Astrocyte (in vitro differentiated cells and primary cell): ENCODE results near the gene RCVRN. TPM values are rescaled to one million over a fixed set of nuclear protein-coding genes. Genes with fewer than 3 reads are reported as not detected.

ENCODE experiments used
- DNase-seq: peaks from one replicate; pipeline ENCODE4 v3.0.0-alpha.2; 2010; ENCODE audit warnings: low read depth
- FAIRE-seq: peaks from 2 replicates; lab custom pipeline; 2011; peaks lifted over from hg19 to GRCh38; lab: Jason Lieb, UNC
- H2AFZ ChIP-seq: 2 replicates; pipeline ENCODE4 v1.6.0; 2012; ENCODE audit warnings: low read depth, low read length, inconsistent platforms
- H3K27ac ChIP-seq: 2 replicates; pipeline ENCODE4 v1.5.1; 2011; ENCODE audit warnings: low read depth, low read length, inconsistent platforms
- H3K27me3 ChIP-seq: 2 replicates; pipeline ENCODE4 v1.6.0; 2011; ENCODE audit warnings: low read length, inconsistent platforms; ENCODE audit not compliant: insufficient read depth
- H3K36me3 ChIP-seq: 2 replicates; pipeline ENCODE4 v1.5.1; 2011; ENCODE audit warnings: low read length, inconsistent platforms; ENCODE audit not compliant: insufficient read depth
- H3K4me1 ChIP-seq: 2 replicates; pipeline ENCODE4 v1.5.1; 2011; ENCODE audit warnings: low read length, inconsistent platforms; ENCODE audit not compliant: insufficient read depth
- H3K4me2 ChIP-seq: 2 replicates; pipeline ENCODE4 v1.6.0; 2012; ENCODE audit warnings: low read length, inconsistent platforms
- H3K4me3 ChIP-seq: 2 replicates; pipeline ENCODE4 v1.5.1; 2011; ENCODE audit warnings: low read depth, mild to moderate bottlenecking, low read length, inconsistent platforms; ENCODE audit not compliant: insufficient read depth
- H3K79me2 ChIP-seq: 2 replicates; pipeline ENCODE4 v1.6.0; 2012; ENCODE audit warnings: mild to moderate bottlenecking, low read length, inconsistent platforms; ENCODE audit not compliant: insufficient read depth
- H3K9ac ChIP-seq: 2 replicates; pipeline ENCODE4 v1.6.0; 2012; ENCODE audit warnings: mild to moderate bottlenecking, low read length, inconsistent platforms
- H3K9me3 ChIP-seq: 2 replicates; pipeline ENCODE4 v1.5.1; 2012; ENCODE audit warnings: low read depth, mild to moderate bottlenecking, low read length, inconsistent platforms; ENCODE audit not compliant: insufficient read depth
- H4K20me1 ChIP-seq: 2 replicates; pipeline ENCODE4 v1.6.0; 2012; ENCODE audit warnings: low read length, inconsistent platforms; ENCODE audit not compliant: insufficient read depth
- H3K27ac Mint-ChIP-seq: one replicate; pipeline ENCODE4 v1.8.0; 2021; ENCODE audit warnings: mild to moderate bottlenecking, mixed read lengths; ENCODE audit not compliant: unreplicated experiment
- H3K27me3 Mint-ChIP-seq: one replicate; pipeline ENCODE4 v1.8.0; 2021; ENCODE audit warnings: low read depth, mixed read lengths; ENCODE audit not compliant: unreplicated experiment
- H3K36me3 Mint-ChIP-seq: one replicate; pipeline ENCODE4 v1.8.0; 2021; ENCODE audit warnings: low read depth, mixed read lengths; ENCODE audit not compliant: unreplicated experiment
- H3K4me1 Mint-ChIP-seq: one replicate; pipeline ENCODE4 v1.8.0; 2021; ENCODE audit warnings: low read depth, mixed read lengths; ENCODE audit not compliant: unreplicated experiment
- H3K4me3 Mint-ChIP-seq: one replicate; pipeline ENCODE4 v1.8.0; 2021; ENCODE audit warnings: mild to moderate bottlenecking, moderate library complexity, mixed read lengths; ENCODE audit not compliant: unreplicated experiment
- H3K9me3 Mint-ChIP-seq: one replicate; pipeline ENCODE4 v1.8.0; 2021; ENCODE audit warnings: mild to moderate bottlenecking, mixed read lengths; ENCODE audit not compliant: unreplicated experiment
- CTCF ChIP-seq: IDR thresholded peaks from 2 replicates; pipeline ENCODE4 v1.5.1; 2011; ENCODE audit warnings: low read depth, mild to moderate bottlenecking, inconsistent platforms, low read length, moderate library complexity; ENCODE audit not compliant: insufficient read depth
- EZH2 ChIP-seq: IDR thresholded peaks from 2 replicates; pipeline ENCODE4 v1.6.1; 2012; ENCODE audit warnings: mild to moderate bottlenecking, low read length, inconsistent platforms; ENCODE audit not compliant: insufficient read depth
- total RNA-seq: library from RNA; stranded (reverse); gene quantifications from 2 replicates; pipeline ENCODE4 v1.2.1, GENCODE V29; 2021

Gene RCVRN
- total RNA-seq, 1 donor from 2014 or later, result not detected

DNA sequence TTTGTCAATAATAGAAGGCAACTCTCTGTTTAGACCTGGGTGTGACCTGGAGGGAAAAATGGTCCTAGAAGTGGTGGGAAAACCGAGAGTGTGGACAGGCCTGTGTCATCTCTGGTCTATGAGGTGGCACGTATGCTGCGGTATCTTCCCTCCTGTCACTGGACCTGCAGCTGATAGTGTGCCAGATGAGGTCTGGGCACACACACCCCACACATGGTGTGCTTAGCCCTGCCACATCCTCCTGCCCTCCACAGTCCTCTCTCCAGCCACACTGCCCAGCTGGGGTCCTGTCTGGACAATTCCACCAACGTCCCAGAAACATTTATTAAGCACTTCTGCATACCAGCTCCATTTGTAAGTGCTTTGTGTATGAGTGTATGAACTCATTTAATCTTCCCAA is 42.1 kb downstream of the RCVRN start:
- H3K4me1 Mint-ChIP-seq, result no peaks in the 10 kb centered on the region
- no peak overlapping the region for H2AFZ ChIP-seq
- peaks cover 3% of the 10 kb centered on the region for H3K36me3 Mint-ChIP-seq
- H3K4me1 ChIP-seq, result no peaks in the 10 kb centered on the region
- H3K4me2 ChIP-seq, result no peak overlapping the region
- no peaks in the 10 kb centered on the region for H3K36me3 ChIP-seq
- H4K20me1 ChIP-seq, result no peaks in the 10 kb centered on the region
- H3K27me3 Mint-ChIP-seq, result peaks cover 17% of the 10 kb centered on the region
- H3K9me3 Mint-ChIP-seq, result peaks cover 16% of the 10 kb centered on the region
- H3K79me2 ChIP-seq, result no peaks in the 10 kb centered on the region
- H3K9me3 ChIP-seq, result peaks cover 3% of the 10 kb centered on the region
- no peak for DNase-seq
- no peak overlapping the region for H3K9ac ChIP-seq
- H3K27ac Mint-ChIP-seq, result no peak overlapping the region
- no peaks in the 10 kb centered on the region for H3K27me3 ChIP-seq
- H3K4me3 Mint-ChIP-seq, result no peak overlapping the region
- TF ChIP-seq CTCF (no peak), EZH2 (no peak)
- no peak overlapping the region for H3K4me3 ChIP-seq
- no peak for FAIRE-seq
- no peak overlapping the region for H3K27ac ChIP-seq

DNA sequence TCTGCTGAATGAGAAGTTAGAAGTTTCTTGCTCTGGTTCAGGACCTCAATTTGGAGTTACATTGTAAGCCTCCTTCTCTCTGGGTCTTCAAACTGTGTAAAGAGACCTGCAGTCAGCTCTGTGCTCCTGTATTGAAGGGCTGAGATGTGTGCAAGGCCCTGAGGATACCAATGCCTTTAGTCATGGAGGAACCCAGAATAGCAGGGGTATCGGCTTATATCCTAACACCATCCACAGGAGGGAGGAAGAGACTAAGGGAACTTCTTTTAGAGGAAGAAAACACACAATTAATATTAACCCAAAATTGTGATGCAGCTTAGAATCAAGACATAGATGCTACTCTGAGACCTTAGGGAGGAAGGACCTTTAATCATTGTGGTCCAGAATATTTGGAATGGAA is 42.9 kb downstream of the RCVRN start:
- H3K4me2 ChIP-seq, result no peak overlapping the region
- no peak overlapping the region for H3K9ac ChIP-seq
- FAIRE-seq (no peak), DNase-seq (no peak)
- no peaks in the 10 kb centered on the region for H3K36me3 ChIP-seq
- no peaks in the 10 kb centered on the region for H3K27me3 ChIP-seq
- peaks cover 3% of the 10 kb centered on the region for H3K9me3 ChIP-seq
- Mint-ChIP-seq H3K36me3 (peaks cover 3% of the 10 kb centered on the region), H3K4me3 (no peak overlapping the region), H3K27me3 (peaks cover 16% of the 10 kb centered on the region), H3K4me1 (no peaks in the 10 kb centered on the region), H3K27ac (no peak overlapping the region), H3K9me3 (peaks cover 16% of the 10 kb centered on the region)
- no peaks in the 10 kb centered on the region for H4K20me1 ChIP-seq
- H3K4me1 ChIP-seq, result no peaks in the 10 kb centered on the region
- H3K27ac ChIP-seq, result no peak overlapping the region
- H2AFZ ChIP-seq, result no peak overlapping the region
- no peaks in the 10 kb centered on the region for H3K79me2 ChIP-seq
- TF ChIP-seq EZH2 (no peak), CTCF (no peak)
- no peak overlapping the region for H3K4me3 ChIP-seq

DNA sequence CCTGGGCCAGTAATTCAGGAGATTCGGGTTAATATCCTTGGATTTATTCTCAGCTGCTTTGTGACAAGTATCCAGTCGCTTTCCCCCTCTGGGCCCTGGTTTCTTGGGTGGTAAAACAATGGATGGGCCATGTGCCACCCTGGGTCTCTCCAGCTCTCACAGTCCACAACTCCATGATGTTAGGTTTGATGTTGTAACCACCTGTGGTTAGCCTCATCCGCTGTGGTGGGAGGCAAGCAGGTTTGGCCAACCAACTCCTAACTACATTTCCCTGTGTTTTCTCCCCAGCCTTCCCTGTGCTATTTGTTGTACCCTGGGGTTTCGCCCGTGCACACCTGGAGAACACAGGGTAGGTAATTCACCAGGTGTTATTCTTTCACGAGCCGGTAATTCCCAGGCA is 44.2 kb downstream of the RCVRN start:
- Histone ChIP-seq H3K79me2 (no peaks in the 10 kb centered on the region), H3K4me2 (no peak overlapping the region), H4K20me1 (no peaks in the 10 kb centered on the region), H3K27me3 (no peaks in the 10 kb centered on the region), H3K4me1 (no peaks in the 10 kb centered on the region), H3K36me3 (no peaks in the 10 kb centered on the region), H3K9ac (no peak overlapping the region), H2AFZ (no peak overlapping the region), H3K27ac (no peak overlapping the region), H3K4me3 (no peak overlapping the region), H3K9me3 (peaks cover 3% of the 10 kb centered on the region)
- Mint-ChIP-seq H3K9me3 (peaks cover 16% of the 10 kb centered on the region), H3K27ac (no peak overlapping the region), H3K27me3 (peaks cover 15% of the 10 kb centered on the region), H3K4me1 (no peaks in the 10 kb centered on the region), H3K36me3 (peaks cover 3% of the 10 kb centered on the region), H3K4me3 (no peak overlapping the region)
- TF ChIP-seq CTCF, result no peak
- no peak for TF ChIP-seq EZH2
- no peak for DNase-seq
- FAIRE-seq, result no peak
